Measurements from ENCODE around the gene PCDHA8. TPM values are rescaled to one million over a fixed set of nuclear protein-coding genes. Genes with fewer than 3 reads are reported as not detected.

Gene PCDHA8
- total RNA-seq, 2 donors from 2014 or later: 2.1 to 4.6 TPM

GRCh38 chr5:140855772-140856674, 15.0 kb downstream of the PCDHA8 start, which contains the start of gene PCDHA10:
Gene PCDHA10, plus strand, starts transcription at chr5:140855897. Its CDS starts 152 bp downstream, at chr5:140856049.
- no peaks in the 10 kb centered on the region for H3K27me3 ChIP-seq
- H3K4me1 ChIP-seq: peaks cover 5% of the 10 kb centered on the region
- H3K4me3 ChIP-seq: no peak within 1 kb of the TSS
- H3K36me3 ChIP-seq (replicated peaks in 1 of 2; ENCODE audit: insufficient read depth in 1 of 2, low read depth in 2 of 2): no peaks in the 10 kb centered on the region
- DNase-seq (peak in 3 of 4 donors; percentile 44 to 54 (median 51)), ATAC-seq (peak; percentile 70)
- peak within 1 kb of the TSS in 3 of 4 donors; percentile 38 to 75 (median 51) for H3K27ac ChIP-seq
- intact Hi-C loops (cut with DNase I): no loop called here
- H3K9me3 ChIP-seq: peaks cover 0 to 31% (median 3%) of the 10 kb centered on the region in 3 donors
- TF ChIP-seq POLR2A (IDR thresholded peaks at IDR 0.05): peak in 1 of 3 donors; percentile 6
- TF ChIP-seq CTCF (IDR thresholded peaks at IDR 0.05): peak in 6 of 7 experiments; percentile 8 to 49 (median 44)
- 12 to 14% methylated on average over 32 to 44 of the region's 44 CpGs for WGBS, 2 donors

DNA sequence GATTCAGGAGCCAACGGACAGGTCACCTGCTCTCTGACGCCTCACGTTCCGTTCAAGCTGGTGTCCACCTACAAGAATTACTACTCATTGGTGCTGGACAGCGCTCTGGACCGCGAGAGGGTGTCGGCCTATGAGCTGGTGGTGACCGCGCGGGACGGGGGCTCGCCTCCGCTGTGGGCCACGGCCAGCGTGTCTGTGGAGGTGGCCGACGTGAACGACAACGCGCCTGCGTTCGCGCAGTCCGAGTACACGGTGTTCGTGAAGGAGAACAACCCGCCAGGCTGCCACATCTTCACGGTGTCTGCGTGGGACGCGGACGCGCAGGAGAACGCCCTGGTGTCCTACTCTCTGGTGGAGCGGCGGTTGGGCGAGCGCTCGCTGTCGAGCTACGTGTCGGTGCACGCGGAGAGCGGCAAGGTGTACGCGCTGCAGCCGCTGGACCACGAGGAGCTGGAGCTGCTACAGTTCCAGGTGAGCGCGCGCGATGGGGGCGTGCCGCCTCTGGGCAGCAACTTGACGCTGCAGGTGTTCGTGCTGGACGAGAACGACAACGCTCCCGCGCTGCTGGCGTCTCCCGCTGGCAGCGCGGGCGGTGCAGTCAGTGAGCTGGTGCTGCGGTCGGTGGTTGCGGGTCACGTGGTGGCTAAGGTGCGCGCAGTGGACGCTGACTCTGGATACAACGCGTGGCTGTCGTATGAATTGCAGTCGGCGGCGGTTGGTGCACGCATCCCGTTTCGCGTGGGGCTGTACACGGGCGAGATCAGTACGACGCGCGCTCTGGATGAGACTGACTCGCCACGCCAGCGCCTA, 16.4 kb downstream of the PCDHA8 start:
- Histone ChIP-seq H3K4me3 (no peak overlapping the region), H3K9me3 (peaks cover 0 to 44% (median 3%) of the 10 kb centered on the region in 3 donors), H3K36me3 (replicated peaks in 1 of 2; ENCODE audit: insufficient read depth in 1 of 2, low read depth in 2 of 2) (no peaks in the 10 kb centered on the region), H3K27me3 (no peaks in the 10 kb centered on the region), H3K4me1 (peaks cover 5% of the 10 kb centered on the region), H3K27ac (no peak overlapping the region)
- ATAC-seq (no peak), DNase-seq (no peak)
- 36 to 48% methylated on average over 23 to 93 of the region's 94 CpGs for WGBS, 2 donors
- intact Hi-C loops (cut with DNase I): no loop called here
- TF ChIP-seq POLR2A (IDR thresholded peaks at IDR 0.05) (no peak), CTCF (IDR thresholded peaks at IDR 0.05) (no peak)

- Histone ChIP-seq H3K36me3 (replicated peaks in 1 of 2; ENCODE audit: insufficient read depth in 1 of 2, low read depth in 2 of 2) (no peaks in the 10 kb centered on the region), H3K9me3 (peaks cover 0 to 50% (median 3%) of the 10 kb centered on the region in 3 donors), H3K27me3 (no peaks in the 10 kb centered on the region), H3K4me3 (no peak overlapping the region), H3K27ac (no peak overlapping the region), H3K4me1 (peaks cover 5% of the 10 kb centered on the region)
- DNase-seq (no peak), ATAC-seq (no peak)
- TF ChIP-seq CTCF (IDR thresholded peaks at IDR 0.05) (no peak), POLR2A (IDR thresholded peaks at IDR 0.05) (no peak)
- intact Hi-C loops (cut with DNase I): no loop called here
- WGBS, 2 donors: 49% methylated on average over 18 of the region's 22 CpGs; no CpG with 5 or more reads in 1 of the 2 donors
Measured at GRCh38 chr5:140857987-140858240, 16.9 kb downstream of the PCDHA8 start.

DNA sequence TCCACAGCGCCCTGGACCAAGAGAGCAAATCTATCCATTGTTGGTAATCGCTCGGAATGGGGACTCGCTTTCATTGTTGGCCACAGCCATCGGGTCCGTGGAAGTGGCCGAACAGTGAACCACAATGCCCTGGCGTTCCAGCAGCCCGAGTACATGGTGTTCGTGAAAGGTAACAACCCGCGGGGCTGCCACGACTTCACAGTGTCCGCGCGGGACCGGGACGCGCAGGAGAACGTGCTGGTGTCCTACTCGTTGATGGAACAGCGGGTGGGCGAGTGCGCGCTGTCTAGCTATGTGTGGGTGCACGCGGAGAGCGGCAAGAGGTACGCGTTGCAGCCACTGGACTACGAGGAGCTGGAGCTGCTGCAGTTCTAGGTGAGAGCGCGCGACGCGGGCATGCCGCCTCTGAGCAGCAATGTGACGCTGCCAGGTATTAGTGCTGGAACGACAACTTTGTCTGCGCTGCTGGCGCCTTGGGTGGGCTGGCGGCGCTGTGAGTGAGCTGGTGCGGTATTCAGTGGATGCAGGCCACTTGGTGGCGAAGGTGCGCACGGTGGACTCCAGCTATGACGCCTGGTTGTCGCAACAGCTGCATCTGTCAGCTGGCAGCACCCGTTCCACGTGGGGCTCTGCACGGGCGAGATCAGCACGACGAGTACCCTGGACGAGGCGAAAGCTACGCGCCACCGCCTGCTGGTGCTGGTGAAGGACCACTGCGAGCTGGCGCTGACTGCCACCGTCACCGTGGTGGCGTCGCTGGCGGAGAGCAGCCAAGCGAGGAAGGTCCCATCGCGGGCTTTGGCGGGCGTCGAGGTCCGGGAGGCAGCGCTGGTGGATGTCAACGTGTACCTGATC, 21.7 kb downstream of the PCDHA8 start:
- no peaks in the 10 kb centered on the region for H3K27me3 ChIP-seq
- ATAC-seq: no peak
- H3K36me3 ChIP-seq (replicated peaks in 1 of 2; ENCODE audit: insufficient read depth in 1 of 2, low read depth in 2 of 2): no peaks in the 10 kb centered on the region
- TF ChIP-seq CTCF (IDR thresholded peaks at IDR 0.05) (no peak), POLR2A (IDR thresholded peaks at IDR 0.05) (no peak)
- no peak overlapping the region for H3K4me3 ChIP-seq
- intact Hi-C loops (cut with DNase I): no loop called here
- peaks cover 0 to 37% (median under 1%) of the 10 kb centered on the region in 3 donors for H3K9me3 ChIP-seq
- H3K4me1 ChIP-seq: peaks cover 2% of the 10 kb centered on the region
- 27 to 52% methylated on average over 20 to 74 of the region's 76 CpGs for WGBS, 2 donors
- no peak for DNase-seq
- no peak overlapping the region for H3K27ac ChIP-seq

Measured in body of pancreas (tissue), 4 donors.